NT2/D1 (cell line): ENCODE measurements around the gene THAP11.

Experiments used
- YY1 ChIP-seq: IDR thresholded peaks from 2 replicates; pipeline ENCODE4 v1.6.1; 2011; ENCODE audit not compliant: insufficient read length, insufficient read depth
- ZNF274 ChIP-seq: IDR thresholded peaks from 2 replicates; pipeline ENCODE4 v1.6.1; 2011; ENCODE audit warnings: mild to moderate bottlenecking, low read depth, low read length

DNA sequence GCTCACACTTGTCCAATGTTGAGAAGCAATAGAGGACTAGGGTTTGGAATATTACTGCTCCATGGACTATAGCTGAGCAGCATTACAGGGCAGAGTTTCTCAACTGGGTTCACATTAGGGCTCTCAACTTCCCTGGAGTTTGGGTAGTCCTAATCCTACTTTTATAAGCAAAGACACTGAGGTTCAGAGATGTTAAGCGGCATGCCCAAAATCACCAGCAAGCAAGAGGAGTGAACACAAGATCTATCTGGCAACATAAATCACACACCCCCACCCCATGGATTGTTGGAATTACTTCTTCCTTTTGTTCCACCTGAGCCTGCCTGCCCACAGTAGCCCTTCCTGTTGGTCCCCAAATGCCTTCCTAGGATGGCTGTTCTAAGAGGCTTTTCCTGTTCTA, 30.2 kb upstream of the THAP11 start:
- TF ChIP-seq YY1 (no peak), ZNF274 (no peak)
